GM12878 (cell line): ENCODE measurements around the gene LAMB1. TPM values are rescaled to one million over a fixed set of nuclear protein-coding genes. Genes with fewer than 3 reads are reported as not detected.

Experiments used
- ATF3 ChIP-seq: IDR thresholded peaks from 2 replicates; pipeline ENCODE4 v1.6.1; 2011; ENCODE audit warnings: low read depth, mild to moderate bottlenecking, low read length, moderate library complexity, borderline replicate concordance; ENCODE audit errors: extremely low read depth
- FOXK2 ChIP-seq: fragments of 450-650 bp; IDR thresholded peaks from 2 replicates; pipeline ENCODE4 v1.6.1; 2017; ENCODE audit warnings: mild to moderate bottlenecking, moderate library complexity
- NFIC ChIP-seq: IDR thresholded peaks from 2 replicates; pipeline ENCODE4 v1.6.1; 2012; ENCODE audit warnings: low read depth, mild to moderate bottlenecking, inconsistent platforms, low read length, moderate library complexity
- PKNOX1 ChIP-seq: fragments of 450-650 bp; IDR thresholded peaks from 2 replicates; pipeline ENCODE4 v1.6.1; 2016; ENCODE audit warnings: mild to moderate bottlenecking
- POLR2AphosphoS2 ChIP-seq: IDR thresholded peaks from 2 replicates; pipeline ENCODE4 v1.6.1; 2011; ENCODE audit warnings: low read depth, mild to moderate bottlenecking, low read length, improper control_type of control experiment, moderate library complexity
- STAT3 ChIP-seq: IDR thresholded peaks from 2 replicates; pipeline ENCODE4 v1.6.1; 2011; ENCODE audit warnings: low read depth, low read length, improper control_type of control experiment
- WRNIP1 ChIP-seq: IDR thresholded peaks from 2 replicates; pipeline ENCODE4 v1.6.1; 2011; ENCODE audit warnings: low read depth, low read length, improper control_type of control experiment, borderline replicate concordance
- ZBTB11 ChIP-seq: fragments of 450-650 bp; formaldehyde crosslinking; IDR thresholded peaks from 2 replicates; pipeline ENCODE4 v1.5.0; 2022; ENCODE audit warnings: mild to moderate bottlenecking, missing genetic modification characterization
- ZZZ3 ChIP-seq: IDR thresholded peaks from 2 replicates; pipeline ENCODE4 v1.6.1; 2011; ENCODE audit warnings: low read depth; ENCODE audit not compliant: control insufficient read depth, insufficient read length
- polyA plus RNA-seq, 11 experiments: library from polyadenylated mRNA; depleted of rRNA in 4 of 11; unstranded in 6 of 11; stranded (reverse) in 5 of 11; fragments of >200 nt; fragmentation: Nextera tagmentation in 4 of 11; fragmentation: Illumina TruSeq in 1 of 11; extraction: Ambion mirVana in 4 of 11; extraction: Trizol in 1 of 11; gene quantifications; 1 replicate in 1 of 11; 2 replicates in 10 of 11; pipeline versions ENCODE4 v1.2.1 to v1.2.3, GENCODE V29; 2011 to 2016; ENCODE audit warnings: inconsistent platforms in 2 of 11, missing spikeins in 2 of 11, low read depth in 1 of 11
- total RNA-seq, 4 experiments: library from RNA; depleted of rRNA in 3 of 4; stranded (reverse); fragments of >200 nt in 3 of 4; fragmentation: Illumina TruSeq in 1 of 4; extraction: Trizol in 1 of 4; gene quantifications; 2 replicates each; pipeline versions ENCODE4 v1.2.1 to v1.2.3, GENCODE V29; 2013 to 2021

Gene LAMB1
- total and polyA plus RNA-seq, 10 of the 15 experiments (the other 5 are each of a cell fraction or from before 2014, with no cell fraction given): 0.05 to 2.2 (median 1.2) TPM; not detected in 4

GRCh38 chr7:107951172-107951787 is 51.7 kb downstream of the LAMB1 start (continued):
- TF ChIP-seq NFIC (no peak), PKNOX1 (no peak), POLR2AphosphoS2 (no peak), WRNIP1 (no peak), ATF3 (no peak), STAT3 (no peak), FOXK2 (no peak), ZBTB11 (CRISPR knock-in tag) (no peak), ZZZ3 (no peak)
